ENCODE measurements around the gene IFNL3.
"Not testable (repeated sequence)": the region's sequence is repeated elsewhere in the genome, so short reads cannot be mapped to it uniquely, and the experiment has no call there.

IFNL3 gene

DNA sequence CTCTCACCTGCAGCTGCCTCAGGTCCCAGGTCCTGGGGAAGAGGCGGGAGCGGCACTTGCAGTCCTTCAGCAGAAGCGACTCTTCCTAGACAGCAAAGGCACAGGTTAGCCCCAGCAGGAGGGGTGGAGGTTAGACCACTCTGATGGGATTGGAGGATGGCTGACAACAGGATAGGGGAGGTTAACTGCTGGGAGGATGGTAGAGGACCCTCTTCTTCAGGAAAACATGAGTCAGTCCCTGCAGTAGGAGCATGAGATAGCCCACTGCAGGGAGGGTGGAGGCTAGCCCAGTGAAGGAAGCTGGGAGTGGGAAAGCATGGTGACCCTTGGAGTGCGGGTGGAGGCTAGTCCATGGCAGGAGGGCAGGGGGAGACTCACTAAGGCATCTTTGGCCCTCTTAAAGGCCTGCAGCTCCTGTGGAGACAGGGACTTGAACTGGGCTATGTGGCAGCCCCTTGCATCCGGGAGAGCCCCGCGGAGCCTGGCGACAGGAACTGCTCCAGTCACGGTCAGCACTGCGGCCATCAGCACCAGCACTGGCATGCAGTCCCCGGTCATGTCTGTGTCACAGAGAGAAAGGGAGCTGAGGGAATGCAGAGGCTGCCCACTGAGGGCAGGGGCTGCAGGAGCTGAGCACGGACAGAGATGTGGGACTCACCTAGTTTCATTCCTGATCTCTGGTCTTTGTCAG, at the start of gene IFNL3:
Gene IFNL3, minus strand, starts transcription at position 597 of the 691 bp plus-strand sequence. Its CDS starts 39 bp downstream, at position 558.
- DNase-seq, result not testable (repeated sequence)

DNA sequence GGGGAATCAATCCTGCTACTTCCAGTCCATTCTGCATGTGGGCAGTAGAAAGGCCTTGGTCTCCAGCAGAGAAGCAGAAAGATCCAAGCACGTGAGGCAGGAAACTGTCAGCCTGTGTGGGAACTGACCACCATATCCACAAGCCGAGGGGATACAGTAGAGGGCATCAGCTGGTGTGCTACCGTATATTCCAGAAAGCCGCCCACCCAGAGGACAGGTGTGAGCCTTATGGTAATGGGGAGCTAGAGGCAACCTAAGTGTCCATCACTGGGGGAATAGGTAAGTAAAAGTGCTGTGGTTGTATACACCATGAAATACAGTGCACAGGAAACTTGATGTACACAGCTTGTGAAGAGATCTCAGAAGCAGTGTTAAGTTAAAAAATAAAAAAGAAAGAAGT, 48.6 kb upstream of the IFNL3 start:
- DNase-seq, result no peak

DNA sequence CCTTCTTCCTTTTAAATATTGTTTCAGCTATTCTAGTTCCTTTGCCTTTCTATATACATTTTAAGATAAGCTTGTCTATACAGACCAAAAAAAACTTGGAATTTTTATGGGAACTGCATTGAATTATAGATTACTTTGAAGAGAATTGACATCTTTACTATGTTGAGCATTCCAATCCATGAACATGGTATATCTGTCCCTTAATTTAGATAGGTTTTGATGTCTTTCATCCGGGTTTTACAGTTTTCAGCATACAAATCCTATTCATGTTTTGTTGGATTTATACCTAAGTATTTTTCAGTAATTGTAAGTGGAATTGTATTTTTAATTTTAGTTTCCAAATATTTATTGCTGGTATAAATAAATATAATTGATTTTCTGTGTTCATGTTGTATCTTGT, 39.2 kb upstream of the IFNL3 start:
- no peak for DNase-seq

DNA sequence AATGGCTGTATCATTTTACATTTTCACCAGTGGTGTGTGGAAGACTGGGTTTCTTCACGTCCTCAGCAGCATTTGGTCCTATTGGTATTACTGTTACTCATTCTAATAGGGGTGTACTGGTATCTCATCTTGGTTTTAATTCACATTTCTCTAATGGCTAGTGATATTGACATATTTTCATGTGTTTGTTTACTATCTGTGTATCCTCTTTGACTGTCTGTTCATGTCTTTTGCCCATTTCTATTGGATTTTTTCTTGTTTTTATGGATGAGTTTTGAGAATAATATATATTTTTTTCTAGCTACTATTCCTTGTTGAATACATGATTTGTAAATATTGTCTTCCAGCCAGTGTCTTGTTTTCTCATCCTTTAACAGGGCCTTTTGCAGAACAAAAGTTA, 37.2 kb upstream of the IFNL3 start:
- no peak for DNase-seq

DNA sequence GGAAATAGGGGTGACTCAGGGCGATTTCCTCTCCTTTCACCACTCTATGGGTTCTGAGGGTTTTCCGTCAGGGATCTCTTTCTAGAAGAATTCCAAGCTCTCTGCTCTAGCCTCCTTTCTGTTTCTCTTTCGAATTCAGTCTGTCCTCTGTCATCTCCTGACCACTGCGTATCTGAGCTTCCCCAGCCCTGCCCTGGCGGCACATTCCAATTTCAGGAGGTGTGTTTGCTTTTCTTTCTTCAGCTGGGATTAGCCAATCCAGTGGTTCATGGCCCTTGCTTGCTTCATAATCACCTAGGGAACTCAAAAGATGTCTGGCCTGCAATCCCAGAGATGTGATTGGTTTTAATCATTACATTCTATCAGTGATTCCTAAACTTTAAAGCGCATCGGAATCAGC, 32.8 kb upstream of the IFNL3 start:
- DNase-seq, result no peak

DNA sequence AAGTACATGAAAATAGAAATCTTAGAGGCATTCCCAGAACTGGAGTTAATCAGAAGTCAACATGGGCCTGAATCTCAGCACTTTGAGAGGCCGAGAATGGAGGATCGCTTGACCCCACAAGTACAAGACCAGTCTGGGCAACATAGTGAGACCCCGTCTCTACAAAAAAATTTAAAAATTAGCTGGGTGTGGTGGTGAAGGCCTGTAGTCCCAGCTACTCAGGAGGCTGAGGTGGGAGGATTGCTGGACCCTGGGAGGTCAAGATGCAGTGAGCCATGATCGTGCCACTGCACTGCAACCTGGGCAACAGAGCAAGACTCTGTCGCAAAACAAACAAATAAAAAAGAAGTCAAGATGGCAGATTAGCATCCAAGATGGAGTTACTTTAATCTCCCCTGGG, 31.9 kb upstream of the IFNL3 start:
- no peak for DNase-seq

DNA sequence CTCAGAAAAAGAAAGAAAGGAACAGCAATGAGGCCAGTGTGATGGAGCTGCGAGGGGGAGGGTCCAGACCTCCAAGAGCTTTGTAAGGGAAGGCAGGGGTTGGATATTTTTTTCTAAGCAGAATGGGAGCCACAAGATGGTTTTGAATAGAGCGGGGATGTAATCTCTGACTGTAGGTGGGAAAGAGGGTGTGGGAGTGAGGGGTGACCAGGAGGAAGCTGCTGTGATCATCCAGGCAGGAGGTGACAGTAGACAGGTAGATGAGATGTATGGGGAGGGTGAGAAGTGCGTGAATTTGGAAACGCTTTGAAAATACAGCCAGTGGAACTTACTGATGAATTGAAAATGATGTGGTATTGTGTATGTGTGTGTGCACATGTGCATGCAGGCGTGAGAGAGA, 30.8 kb upstream of the IFNL3 start:
- no peak for DNase-seq

DNA sequence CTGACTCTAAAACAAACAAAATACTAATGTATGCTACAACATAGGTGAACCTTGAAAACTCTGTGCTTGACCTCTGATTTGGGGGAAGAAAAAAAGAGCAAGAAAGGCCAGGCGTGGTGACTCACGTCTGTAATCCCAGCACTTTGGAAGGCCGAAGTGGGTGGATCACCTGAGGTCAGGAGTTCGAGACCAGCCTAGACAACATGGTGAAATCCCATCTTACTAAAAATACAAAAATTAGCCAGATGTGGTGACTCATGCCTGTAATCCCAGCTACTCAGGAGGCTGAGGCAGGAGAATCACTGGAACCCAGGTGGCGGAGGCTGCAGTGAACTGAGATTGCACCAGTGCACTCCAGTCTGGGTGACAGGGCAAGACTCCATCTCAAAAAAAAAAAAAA, 29.1 kb upstream of the IFNL3 start:
- DNase-seq, result not testable (repeated sequence)

DNA sequence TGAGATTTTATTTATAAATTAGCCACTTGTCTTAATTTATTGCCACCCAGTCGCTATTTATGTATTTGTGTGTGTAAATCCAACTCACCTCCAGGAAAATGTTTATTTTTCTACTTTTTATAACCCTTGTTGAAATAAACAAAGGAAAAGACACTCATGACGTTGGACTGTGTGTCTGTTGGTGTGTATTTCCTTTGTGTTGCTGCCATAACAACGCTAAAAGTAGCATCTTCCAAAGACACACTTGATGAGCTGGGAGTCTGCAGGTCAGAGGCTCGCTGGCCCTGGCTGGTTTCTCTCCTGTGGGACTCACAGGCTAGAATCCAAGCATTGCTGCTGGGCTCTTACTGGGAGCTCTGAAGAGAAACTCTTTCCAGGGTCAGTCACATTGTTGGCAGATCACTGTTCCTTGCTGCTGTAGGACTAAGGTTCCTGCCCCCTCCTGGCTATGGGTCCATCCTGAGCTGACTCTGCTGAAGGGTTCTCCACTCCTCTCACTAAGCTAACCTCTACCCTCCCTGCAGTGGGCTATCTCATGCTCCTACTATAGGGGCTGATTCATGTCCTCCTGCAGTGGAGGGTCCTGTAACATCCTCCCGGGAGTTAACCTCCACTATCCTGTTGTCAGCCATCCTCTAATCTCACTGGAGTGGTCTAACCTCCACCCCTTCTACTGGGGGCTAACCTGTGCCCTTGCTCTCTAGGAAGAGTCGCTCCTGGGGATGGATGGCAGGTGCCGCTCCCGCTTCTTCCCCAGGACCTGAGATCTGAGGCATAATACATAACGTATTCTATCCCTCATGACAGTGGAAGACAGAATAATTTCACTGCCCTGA, 25.4 kb upstream of the IFNL3 start:
- no peak for DNase-seq

DNA sequence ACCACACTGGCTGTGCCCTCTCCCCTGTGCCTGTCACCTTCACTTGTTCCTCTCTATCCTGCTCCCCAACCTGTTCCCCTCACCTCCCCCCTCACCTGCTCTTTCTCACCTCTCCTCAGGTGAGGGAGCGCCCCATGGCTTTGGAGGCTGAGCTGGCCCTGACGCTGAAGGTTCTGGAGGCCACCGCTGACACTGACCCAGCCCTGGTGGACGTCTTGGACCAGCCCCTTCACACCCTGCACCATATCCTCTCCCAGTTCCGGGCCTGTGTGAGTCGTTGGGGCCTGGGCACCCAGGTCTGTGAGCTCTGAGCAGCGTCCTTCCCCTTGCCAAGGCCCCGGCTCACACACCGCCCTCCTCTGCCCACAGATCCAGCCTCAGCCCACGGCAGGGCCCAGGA, 24.6 kb upstream of the IFNL3 start:
- DNase-seq, result not testable (repeated sequence)

DNA sequence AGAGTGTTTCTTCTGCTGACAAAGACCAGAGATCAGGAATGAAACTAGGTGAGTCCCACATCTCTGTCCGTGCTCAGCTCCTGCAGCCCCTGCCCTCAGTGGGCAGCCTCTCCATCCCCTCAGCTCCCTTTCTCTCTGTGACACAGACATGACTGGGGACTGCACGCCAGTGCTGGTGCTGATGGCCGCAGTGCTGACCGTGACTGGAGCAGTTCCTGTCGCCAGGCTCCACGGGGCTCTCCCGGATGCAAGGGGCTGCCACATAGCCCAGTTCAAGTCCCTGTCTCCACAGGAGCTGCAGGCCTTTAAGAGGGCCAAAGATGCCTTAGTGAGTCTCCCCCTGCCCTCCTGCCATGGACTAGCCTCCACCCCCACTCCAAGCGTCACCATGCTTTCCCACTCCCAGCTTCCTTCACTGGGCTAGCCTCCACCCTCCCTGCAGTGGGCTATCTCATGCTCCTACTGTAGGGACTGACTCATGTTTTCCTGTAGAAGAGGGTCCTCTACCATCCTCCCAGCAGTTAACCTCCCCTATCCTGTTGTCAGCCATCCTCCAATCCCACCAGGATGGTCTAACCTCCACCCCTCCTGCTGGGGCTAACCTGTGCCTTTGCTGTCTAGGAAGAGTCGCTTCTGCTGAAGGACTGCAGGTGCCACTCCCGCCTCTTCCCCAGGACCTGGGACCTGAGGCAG, 23.9 kb upstream of the IFNL3 start:
- not testable (repeated sequence) for DNase-seq

DNA sequence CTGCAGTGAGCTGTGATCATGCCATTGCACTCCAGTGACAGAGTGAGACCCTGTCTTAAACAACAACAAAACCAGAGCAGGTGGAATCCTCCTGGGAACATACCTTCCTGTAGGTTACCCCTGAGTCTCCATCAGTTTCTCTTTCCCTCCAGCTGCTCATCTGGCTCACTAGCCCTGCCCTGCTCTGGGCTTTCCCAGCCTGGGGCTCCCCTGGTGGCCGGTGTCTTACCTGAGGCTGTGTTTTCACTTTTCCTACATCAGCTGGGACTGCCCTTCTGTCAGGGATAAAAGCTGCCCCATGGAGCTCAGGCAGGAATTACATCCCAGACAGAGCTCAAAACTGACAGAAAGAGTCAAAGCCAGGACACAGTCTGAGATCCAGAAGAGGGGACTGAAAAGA, 23.3 kb upstream of the IFNL3 start, which contains the start of gene IFNL2:
Gene IFNL2, plus strand, starts transcription at position 312 of the 400 bp plus-strand sequence. CDS start 173 bp downstream, outside the sequence.
- not testable (repeated sequence) for DNase-seq

DNA sequence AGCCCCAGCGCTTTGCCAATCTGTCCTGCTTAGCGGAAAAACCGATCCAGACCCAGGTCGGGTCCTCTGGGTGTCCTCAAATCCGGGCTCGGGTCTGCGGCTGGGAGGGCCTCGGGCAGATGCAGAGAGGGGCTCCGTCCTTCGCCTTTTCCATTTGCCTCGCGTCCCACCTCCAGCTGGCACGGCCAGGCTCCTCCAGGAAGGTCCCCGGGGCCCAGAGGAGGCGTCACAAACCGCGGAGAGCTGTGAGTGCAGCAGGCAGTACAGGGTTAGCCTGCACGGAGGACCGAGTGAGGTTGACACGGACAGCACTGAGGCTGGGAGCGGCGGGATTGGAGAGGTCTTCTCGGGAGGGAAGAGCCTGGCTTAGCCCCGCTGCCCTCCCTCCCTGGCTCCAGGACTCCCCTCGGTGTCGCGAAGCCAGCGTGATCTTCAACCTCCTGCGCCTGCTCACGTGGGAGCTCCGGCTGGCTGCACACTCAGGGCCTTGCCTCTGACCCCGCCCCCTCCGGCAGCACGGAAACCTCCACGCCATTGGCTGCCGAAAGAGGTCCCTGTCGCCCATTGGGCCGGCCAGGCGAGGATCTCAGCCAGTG, 20.6 kb upstream of the IFNL3 start:
- DNase-seq, result no peak

DNA sequence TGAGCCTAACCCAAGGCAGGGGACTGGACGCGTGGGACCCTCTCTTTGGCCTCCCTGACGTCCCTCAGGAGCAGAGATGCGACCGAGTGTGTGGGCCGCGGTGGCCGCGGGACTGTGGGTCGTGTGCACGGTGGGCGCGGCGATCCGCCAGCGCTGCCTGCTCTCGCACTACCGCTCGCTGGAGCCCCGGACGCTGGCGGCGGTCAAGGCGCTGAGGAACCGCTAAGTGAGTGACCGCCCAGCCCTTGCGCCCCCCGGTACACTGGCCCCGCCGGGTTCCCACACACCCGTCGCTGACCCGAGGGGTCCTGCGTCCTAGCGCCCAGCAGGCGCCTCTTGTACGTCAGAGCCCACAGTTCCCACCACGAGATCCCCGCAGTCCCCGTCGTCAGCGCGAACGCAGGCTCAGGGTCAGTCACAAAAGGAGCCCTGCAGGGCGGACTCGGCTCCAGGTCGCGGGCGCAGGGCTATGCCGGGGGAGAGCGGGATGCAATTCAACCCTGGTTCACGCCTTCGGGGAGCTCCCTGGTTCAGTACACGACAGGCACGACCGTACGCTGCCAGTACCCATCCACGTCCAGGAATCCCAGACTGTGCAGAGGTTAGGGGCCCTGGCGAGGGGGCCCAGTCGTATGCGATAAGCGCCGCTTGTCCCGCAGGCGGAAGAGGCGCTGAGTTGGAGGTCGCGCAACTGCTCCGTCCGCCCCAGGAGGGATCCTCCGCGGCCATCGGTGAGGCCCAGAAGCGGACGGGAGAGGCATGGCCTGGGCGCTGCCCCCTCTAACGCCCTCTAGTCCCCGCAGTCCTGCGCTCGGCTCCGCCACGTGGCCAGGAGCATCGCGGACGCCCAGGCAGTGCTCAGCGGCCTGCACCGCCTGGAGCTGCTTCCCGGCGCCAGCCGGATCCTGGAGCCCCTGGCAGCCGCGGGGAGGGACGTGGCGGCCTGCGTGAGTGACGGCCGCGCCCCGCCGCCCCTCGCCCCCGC, 19.8 kb upstream of the IFNL3 start:
- no peak for DNase-seq

DNA sequence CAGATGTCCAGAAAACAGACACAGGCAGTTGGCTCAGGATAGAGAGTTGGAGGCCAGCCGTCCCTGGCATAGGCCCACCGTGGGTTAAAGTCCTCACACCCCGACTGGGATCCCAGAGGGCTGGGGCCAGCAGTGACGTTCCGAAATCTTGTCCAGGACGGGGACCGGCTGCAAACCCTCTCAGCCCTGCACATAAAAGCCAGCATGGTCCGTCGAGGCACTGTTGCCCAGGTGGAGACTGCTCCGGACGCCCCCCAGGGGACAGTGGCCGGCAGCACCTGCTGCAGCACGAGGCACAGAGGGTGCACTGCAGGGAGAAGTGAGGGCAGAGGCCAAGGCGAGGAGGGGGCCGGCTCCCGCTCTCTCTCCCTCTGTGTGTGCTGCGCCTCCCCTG, 19.1 kb upstream of the IFNL3 start:
- no peak for DNase-seq

DNA sequence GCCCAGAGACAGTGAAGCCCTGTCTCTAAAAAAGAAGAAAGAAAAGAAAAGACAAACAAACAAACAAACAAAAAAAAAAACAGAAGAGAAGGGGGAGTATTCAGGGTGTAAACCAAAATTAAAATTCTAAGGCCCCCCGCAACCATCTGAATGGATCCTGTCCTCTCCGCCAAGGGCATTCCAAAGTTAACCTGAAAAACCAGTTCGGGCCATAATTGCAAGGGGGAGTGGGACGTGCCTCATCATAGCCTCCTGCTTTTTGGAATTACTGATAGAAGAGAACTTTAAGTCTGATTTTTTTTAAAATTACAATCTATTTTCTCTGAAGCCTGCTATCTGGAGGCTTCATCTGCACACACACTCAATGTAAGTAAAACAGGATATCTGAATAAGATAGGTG, 17.7 kb upstream of the IFNL3 start:
- DNase-seq, result no peak

DNA sequence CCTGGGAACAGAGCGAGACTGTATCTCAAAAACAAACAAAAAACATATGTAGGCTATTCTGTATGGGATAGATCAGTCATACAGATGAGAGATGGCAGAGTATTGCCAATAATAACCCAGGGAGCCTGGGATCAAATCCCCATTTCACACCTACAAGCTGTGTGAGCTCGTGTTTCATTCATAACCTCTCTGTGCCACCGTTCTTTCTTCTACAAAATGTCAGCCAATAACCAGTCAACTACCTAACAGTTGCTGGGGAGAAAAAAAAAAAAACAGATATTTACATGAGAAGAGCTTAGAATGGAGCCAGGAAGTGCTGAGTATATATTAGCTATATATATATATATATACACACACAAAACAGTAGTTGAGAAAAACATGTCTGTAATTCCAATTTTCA, 16.9 kb upstream of the IFNL3 start:
- DNase-seq, result no peak

DNA sequence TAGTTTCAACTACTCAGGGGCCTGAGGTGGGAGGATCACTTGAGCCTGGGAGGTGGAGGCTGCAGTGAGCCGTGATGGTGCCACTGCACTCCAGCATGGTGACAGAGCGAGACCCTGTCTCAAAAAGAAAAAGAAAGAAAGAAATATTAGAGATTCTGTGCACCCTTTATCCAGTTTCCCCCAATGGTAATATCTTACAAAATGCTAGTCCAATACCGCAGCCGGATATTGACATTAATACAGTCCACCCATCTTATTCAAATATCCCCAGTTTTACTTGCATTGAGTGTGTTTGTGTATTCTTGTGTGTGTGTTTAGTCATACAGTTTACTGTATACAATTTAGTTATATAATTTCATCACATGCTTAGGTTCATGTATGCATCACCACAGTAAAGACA, 12.4 kb upstream of the IFNL3 start:
- DNase-seq, result no peak

DNA sequence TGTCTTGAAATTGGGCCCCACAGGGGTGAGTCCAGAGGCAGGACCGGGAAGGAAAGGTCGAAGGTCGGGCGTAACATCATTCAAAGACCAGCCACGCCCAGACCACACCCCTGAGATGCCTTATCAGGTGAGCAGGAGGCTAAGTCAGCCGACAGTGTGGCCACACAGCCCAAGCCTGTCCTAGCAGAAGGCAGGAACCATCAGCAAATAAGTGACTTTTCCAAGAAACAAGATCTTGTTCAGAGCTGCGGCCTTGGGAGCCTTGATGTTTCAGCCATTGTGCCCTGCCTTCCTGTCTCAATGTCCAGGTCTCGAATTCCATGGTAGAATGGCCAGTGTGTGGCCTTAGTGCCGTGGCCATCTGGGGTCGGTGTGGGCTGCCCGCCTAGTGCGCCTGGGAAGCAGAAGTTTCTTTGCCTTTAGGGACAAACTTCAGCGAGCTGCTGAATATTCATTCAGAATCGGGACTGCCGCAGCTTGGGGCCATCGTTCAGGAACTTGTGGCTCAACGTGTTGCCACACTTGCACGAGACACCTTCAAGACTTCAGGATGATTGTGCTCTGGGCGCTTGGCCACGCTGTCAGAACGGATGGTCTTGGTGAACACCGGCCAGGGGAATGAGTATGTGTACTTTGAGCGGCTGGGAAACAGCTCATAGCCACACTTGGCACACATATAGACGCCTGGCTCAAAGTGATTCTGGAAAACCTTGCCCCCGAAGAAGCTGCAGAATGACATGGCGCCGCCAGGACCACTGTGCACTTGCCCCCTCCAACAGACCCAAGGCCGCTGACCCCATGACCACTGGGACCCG, 9.9 kb upstream of the IFNL3 start:
- no peak for DNase-seq

DNA sequence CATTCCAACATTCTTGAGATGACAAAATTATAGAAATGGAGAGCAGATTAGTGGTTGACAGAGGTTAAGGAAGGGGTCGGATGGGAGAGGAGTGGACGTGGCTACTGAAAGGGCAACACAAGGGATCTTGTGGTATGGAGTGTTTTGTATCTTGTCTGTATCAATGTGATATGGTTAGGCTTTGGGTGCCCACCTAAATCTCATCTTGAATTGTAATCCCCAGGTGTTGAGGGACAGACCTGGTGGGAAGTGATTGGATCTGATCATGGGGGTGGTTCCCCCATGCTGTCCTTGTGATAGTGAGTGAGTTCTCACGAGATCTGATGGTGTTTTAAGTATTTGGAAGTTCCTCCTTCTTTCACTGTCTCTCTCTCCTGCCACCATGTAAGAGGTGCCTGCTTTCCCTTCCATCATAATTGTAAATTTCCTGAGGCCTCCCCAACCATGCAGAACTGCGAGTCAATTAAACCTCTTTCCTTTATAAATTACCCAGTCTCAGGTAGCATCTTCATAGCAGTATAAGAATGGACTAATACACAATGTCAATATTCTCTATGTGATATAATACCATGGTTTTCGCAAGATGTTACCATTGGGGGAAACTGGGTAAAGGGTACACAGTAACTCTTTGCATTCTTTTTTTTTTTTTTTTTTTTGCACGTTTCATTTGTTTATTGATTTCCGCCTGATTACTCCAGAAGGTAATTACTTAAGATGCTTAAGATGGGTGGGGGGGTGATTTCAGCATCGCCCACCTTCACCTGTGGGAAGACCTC, 8.8 kb upstream of the IFNL3 start:
- DNase-seq, result no peak
